Hematopoietic multipotent progenitor cell treated with erythropoietin and hydrocortisone succinate and interleukin-3 and kit ligand, for 17 days (in vitro differentiated cells): Measurements from ENCODE around the gene KCNIP4.

Experiments
- DNase-seq: peaks from one replicate; pipeline ENCODE4 v3.0.0-alpha.2; 2015; ENCODE audit warnings: low spot score

KCNIP4 gene

GRCh38 chr4:21046141-21046540 lies 902.4 kb downstream of the KCNIP4 start:
- DNase-seq, result no peak

- DNase-seq, result no peak
These were observed 903.5 kb downstream of the KCNIP4 start for GRCh38 chr4:21045119-21045518.

- no peak for DNase-seq
These were observed 906.9 kb downstream of the KCNIP4 start for GRCh38 chr4:21041708-21042107.

GRCh38 chr4:21034728-21035127 lies 913.8 kb downstream of the KCNIP4 start:
- DNase-seq, result no peak

GRCh38 chr4:21032089-21032645 lies 916.4 kb downstream of the KCNIP4 start:
- DNase-seq, result no peak

- no peak for DNase-seq
These were observed 929.8 kb downstream of the KCNIP4 start for GRCh38 chr4:21018817-21019216.

- DNase-seq, result no peak
These were observed 935.1 kb downstream of the KCNIP4 start for GRCh38 chr4:21013501-21013900.

- no peak for DNase-seq
These were observed 935.7 kb downstream of the KCNIP4 start for GRCh38 chr4:21012851-21013331.

- no peak for DNase-seq
These were observed 937.5 kb downstream of the KCNIP4 start for GRCh38 chr4:21011106-21011505.

GRCh38 chr4:21009956-21010355 lies 938.6 kb downstream of the KCNIP4 start:
- DNase-seq, result no peak

- no peak for DNase-seq
These were observed 942.9 kb downstream of the KCNIP4 start for GRCh38 chr4:21005647-21006046.

GRCh38 chr4:21002976-21003375 lies 945.6 kb downstream of the KCNIP4 start:
- no peak for DNase-seq

- no peak for DNase-seq
These were observed 946.3 kb downstream of the KCNIP4 start for GRCh38 chr4:21002286-21002685.

- no peak for DNase-seq
These were observed 947.1 kb downstream of the KCNIP4 start for GRCh38 chr4:21001490-21001889.

GRCh38 chr4:20997886-20998285 lies 950.7 kb downstream of the KCNIP4 start:
- no peak for DNase-seq

GRCh38 chr4:20995610-20996009 lies 953.0 kb downstream of the KCNIP4 start:
- DNase-seq, result no peak

GRCh38 chr4:20995015-20995414 lies 953.6 kb downstream of the KCNIP4 start:
- DNase-seq, result no peak

- no peak for DNase-seq
These were observed 956.6 kb downstream of the KCNIP4 start for GRCh38 chr4:20992002-20992401.

- DNase-seq, result no peak
These were observed 961.4 kb downstream of the KCNIP4 start for GRCh38 chr4:20987191-20987590.

GRCh38 chr4:20984576-20984836 lies 964.1 kb downstream of the KCNIP4 start:
- DNase-seq, result no peak

GRCh38 chr4:20983763-20984575 lies 964.6 kb downstream of the KCNIP4 start:
- no peak for DNase-seq

GRCh38 chr4:20982544-20982943 lies 966.0 kb downstream of the KCNIP4 start:
- DNase-seq, result no peak

- no peak for DNase-seq
These were observed 988.3 kb downstream of the KCNIP4 start for GRCh38 chr4:20960291-20960690.

GRCh38 chr4:20954541-20954940 lies 994.0 kb downstream of the KCNIP4 start:
- no peak for DNase-seq
